Measurements from ENCODE around the gene PAXX. TPM values are rescaled to one million over a fixed set of nuclear protein-coding genes. Genes with fewer than 3 reads are reported as not detected.

Gene PAXX
- total RNA-seq, 1 experiment from 2014 or later = 113 TPM

- peaks cover 21% of the 10 kb centered on the region for H3K4me1 ChIP-seq (ENCODE audit: insufficient read depth, low read length)
- ChIA-PET POLR2A (ENCODE audit: unreplicated experiment) (no interaction called here), CTCF (no interaction called here)
- BruUV-seq (replicated peaks) = no TSS peak
- TF ChIP-seq EZH2 (IDR thresholded peaks at IDR 0.05; ENCODE audit: low read length, unreplicated experiment) (no peak), EZH2phosphoT487 (IDR thresholded peaks at IDR 0.05; ENCODE audit: borderline replicate concordance, low read length) (no peak), CTCF (conservative IDR thresholded peaks at IDR 0.05; ENCODE audit: low read depth, low read length) (no peak)
- no peaks in the 10 kb centered on the region for H3K27me3 ChIP-seq (ENCODE audit: low read length)
- no peaks in the 10 kb centered on the region for H3F3A ChIP-seq (ENCODE audit: low read length, unreplicated experiment)
- H4K20me1 ChIP-seq (ENCODE audit: low read length) = no peaks in the 10 kb centered on the region
- no peak for ATAC-seq
- H3K4me2 ChIP-seq (ENCODE audit: low read length) = no peak overlapping the region
- no peaks in the 10 kb centered on the region for H3K9me2 ChIP-seq (replicated peaks; ENCODE audit: low read length)
- no peak overlapping the region for H3K27ac ChIP-seq (ENCODE audit: low read length)
- H3K36me3 ChIP-seq (ENCODE audit: low read depth, low read length) = no peaks in the 10 kb centered on the region
- peaks cover 12% of the 10 kb centered on the region; the same call in 1 of the 2 replicates for H3K79me2 ChIP-seq (ENCODE audit: low read length)
- H3K9me3 ChIP-seq (ENCODE audit: low read length) = no peaks in the 10 kb centered on the region
- intact Hi-C loops (cut with micrococcal nuclease) = no loop called here
- no peak overlapping the region for H2AFZ ChIP-seq (ENCODE audit: low read length)
- DNase-seq = no peak
- H3K4me3 ChIP-seq (ENCODE audit: low read length) = no peak overlapping the region
- no peak overlapping the region for H3K9ac ChIP-seq (ENCODE audit: low read length)
Measured at GRCh38 chr9:137030538-137031527, 38.6 kb downstream of the PAXX start.

GRCh38 chr9:137031904-137032640 is 39.9 kb downstream of the PAXX start, which contains the start of gene FUT7:
TSS of gene FUT7 (minus strand) at chr9:137032088. CDS start at chr9:137031991, 97 bp downstream.
- H3K36me3 ChIP-seq (ENCODE audit: low read depth, low read length) = no peaks in the 10 kb centered on the region
- no peak within 1 kb of the TSS for H3K9ac ChIP-seq (ENCODE audit: low read length)
- H2AFZ ChIP-seq (ENCODE audit: low read length) = no peak within 1 kb of the TSS
- H3K4me3 ChIP-seq (ENCODE audit: low read length) = no peak within 1 kb of the TSS
- H3K9me2 ChIP-seq (replicated peaks; ENCODE audit: low read length) = no peaks in the 10 kb centered on the region
- no peaks in the 10 kb centered on the region for H3F3A ChIP-seq (ENCODE audit: low read length, unreplicated experiment)
- H3K4me1 ChIP-seq (ENCODE audit: insufficient read depth, low read length) = peaks cover 19% of the 10 kb centered on the region
- CTCF ChIA-PET = no interaction called here
- intact Hi-C loops (cut with micrococcal nuclease) = no loop called here
- DNase-seq (no peak), ATAC-seq (no peak)
- H3K27me3 ChIP-seq (ENCODE audit: low read length) = no peaks in the 10 kb centered on the region
- peaks cover 3% of the 10 kb centered on the region; the same call in 1 of the 2 replicates for H3K79me2 ChIP-seq (ENCODE audit: low read length)
- no peaks in the 10 kb centered on the region for H3K9me3 ChIP-seq (ENCODE audit: low read length)
- no TSS peak for BruUV-seq (replicated peaks)
- no peak within 1 kb of the TSS for H3K4me2 ChIP-seq (ENCODE audit: low read length)
- no peaks in the 10 kb centered on the region for H4K20me1 ChIP-seq (ENCODE audit: low read length)
- H3K27ac ChIP-seq (ENCODE audit: low read length) = no peak within 1 kb of the TSS
- POLR2A ChIA-PET (ENCODE audit: unreplicated experiment) = no interaction called here
- TF ChIP-seq EZH2phosphoT487 (IDR thresholded peaks at IDR 0.05; ENCODE audit: borderline replicate concordance, low read length) (no peak), CTCF (conservative IDR thresholded peaks at IDR 0.05; ENCODE audit: low read depth, low read length) (no peak), EZH2 (IDR thresholded peaks at IDR 0.05; ENCODE audit: low read length, unreplicated experiment) (no peak)
